GM19467 (cell line): ENCODE data around the gene SLC35B1.
A peak's percentile ranks its signal among the peaks of the same experiment; 100 is the strongest.

Experiments used
- ATAC-seq: cut with Tn5 transposase; IDR thresholded peaks from one replicate; pipeline ENCODE4 v1.9.1; 2021; ENCODE audit warnings: mild to moderate bottlenecking, moderate library complexity; ENCODE audit not compliant: unreplicated experiment

Gene SLC35B1

GRCh38 chr17:49700960-49701359 is 6.8 kb downstream of the SLC35B1 start:
- no peak for ATAC-seq

- no peak for ATAC-seq
These were observed 7.7 kb downstream of the SLC35B1 start for GRCh38 chr17:49699966-49700575.

GRCh38 chr17:49698005-49698404 is 9.8 kb downstream of the SLC35B1 start:
- ATAC-seq = no peak

- ATAC-seq = no peak
These were observed 11.5 kb downstream of the SLC35B1 start for GRCh38 chr17:49696233-49696761.

GRCh38 chr17:49695698-49696232 is 12.0 kb downstream of the SLC35B1 start:
- no peak for ATAC-seq

- no peak for ATAC-seq
These were observed 12.7 kb downstream of the SLC35B1 start for GRCh38 chr17:49694847-49695697.

GRCh38 chr17:49692751-49693150 is 15.0 kb downstream of the SLC35B1 start:
- ATAC-seq = no peak

- ATAC-seq = no peak
These were observed 16.0 kb downstream of the SLC35B1 start for GRCh38 chr17:49691677-49692191.

- ATAC-seq = no peak
These were observed 16.6 kb downstream of the SLC35B1 start for GRCh38 chr17:49691086-49691676.

GRCh38 chr17:49690256-49690655 is 17.5 kb downstream of the SLC35B1 start:
- ATAC-seq = no peak

GRCh38 chr17:49688848-49689247 is 18.9 kb downstream of the SLC35B1 start:
- no peak for ATAC-seq

GRCh38 chr17:49687878-49688491 is 19.8 kb downstream of the SLC35B1 start:
- no peak for ATAC-seq

GRCh38 chr17:49681106-49681979 is 26.4 kb downstream of the SLC35B1 start:
- no peak for ATAC-seq

- ATAC-seq = no peak
These were observed 27.4 kb downstream of the SLC35B1 start for GRCh38 chr17:49680314-49680713.

- ATAC-seq = peak; percentile 69
These were observed 29.6 kb downstream of the SLC35B1 start, which contains the start of gene SPOP for GRCh38 chr17:49677933-49678847. Gene SPOP, minus strand, starts transcription at chr17:49678097. Its CDS starts 55,287 bp downstream, at chr17:49622810.

GRCh38 chr17:49677134-49677932 is 30.4 kb downstream of the SLC35B1 start:
- peak; percentile 46 for ATAC-seq

GRCh38 chr17:49676276-49676868 is 31.4 kb downstream of the SLC35B1 start:
- peak; percentile 54 for ATAC-seq
